HG03342 (cell line): ENCODE results near the gene CD8A.

Experiments
- ATAC-seq: cut with Tn5 transposase; IDR thresholded peaks from one replicate; pipeline ENCODE4 v1.9.1; 2021; ENCODE audit warnings: mild to moderate bottlenecking, moderate library complexity; ENCODE audit not compliant: unreplicated experiment

Gene CD8A

GRCh38 chr2:86809481-86810121, 18.9 kb upstream of the CD8A start:
- no peak for ATAC-seq

GRCh38 chr2:86808315-86809161, 17.8 kb upstream of the CD8A start:
- ATAC-seq: peak; percentile 93

GRCh38 chr2:86807468-86808275, 17.0 kb upstream of the CD8A start:
- peak; percentile 22 for ATAC-seq

- ATAC-seq: no peak
Measured at GRCh38 chr2:86807133-86807467, 16.4 kb upstream of the CD8A start.

- ATAC-seq: no peak
Measured at GRCh38 chr2:86806059-86806857, 15.5 kb upstream of the CD8A start.

GRCh38 chr2:86800856-86801567, 10.3 kb upstream of the CD8A start:
- no peak for ATAC-seq

- no peak for ATAC-seq
Measured at GRCh38 chr2:86794861-86795260, 4.1 kb upstream of the CD8A start.

GRCh38 chr2:86793752-86794151, 3.0 kb upstream of the CD8A start:
- no peak for ATAC-seq

DNA sequence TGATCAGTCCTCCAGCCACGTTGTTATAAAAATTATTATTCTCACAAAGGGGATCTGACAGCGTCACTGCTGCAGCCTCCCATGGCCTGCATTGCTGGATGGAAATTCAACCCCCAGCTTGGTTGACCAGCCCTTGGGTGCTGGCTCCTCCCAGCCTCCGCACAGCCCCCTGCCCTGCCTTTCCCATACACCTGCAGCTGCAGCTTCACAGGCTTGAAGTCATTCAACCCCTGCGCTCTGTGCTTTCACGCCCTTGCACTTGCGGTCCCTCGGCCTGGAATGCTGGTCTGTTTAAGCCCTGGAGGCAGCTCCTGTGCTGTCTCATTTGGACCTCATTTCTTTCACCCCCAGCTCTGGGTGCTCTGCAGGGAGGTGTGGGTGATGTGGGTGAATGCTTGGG, 860 bp upstream of the CD8A start:
- no peak for ATAC-seq

DNA sequence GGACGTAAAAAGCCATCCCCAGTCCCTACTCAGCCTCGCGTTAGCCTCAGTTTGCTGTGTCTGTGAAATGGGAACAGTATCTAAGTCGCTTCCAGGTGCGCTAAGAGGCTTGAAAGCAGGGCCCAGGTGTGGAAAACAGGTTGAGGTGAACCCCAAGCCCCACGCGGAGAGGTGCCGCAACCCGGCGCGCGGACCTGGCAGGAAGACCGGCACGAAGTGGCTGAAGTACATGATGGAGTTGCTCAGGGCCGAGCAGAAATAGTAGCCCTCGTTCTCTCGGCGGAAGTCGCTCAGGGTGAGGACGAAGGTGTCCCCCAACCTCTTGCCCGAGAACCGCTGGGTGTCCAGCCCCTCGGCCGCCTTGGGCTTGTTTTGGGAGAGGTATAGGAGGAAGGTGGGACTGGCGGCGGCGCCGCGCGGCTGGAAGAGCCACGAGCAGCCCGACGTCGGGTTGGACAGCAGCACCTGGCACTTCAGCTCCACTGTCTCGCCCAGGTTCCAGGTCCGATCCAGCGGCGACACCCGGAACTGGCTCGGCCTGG, 508 bp downstream of the CD8A start:
- ATAC-seq: no peak

GRCh38 chr2:86789687-86790133, 1.0 kb downstream of the CD8A start:
- ATAC-seq: no peak

- no peak for ATAC-seq
Measured at GRCh38 chr2:86788881-86789686, 1.6 kb downstream of the CD8A start.

GRCh38 chr2:86788165-86788564, 2.5 kb downstream of the CD8A start:
- ATAC-seq: no peak

GRCh38 chr2:86787736-86788135, 3.0 kb downstream of the CD8A start:
- no peak for ATAC-seq

DNA sequence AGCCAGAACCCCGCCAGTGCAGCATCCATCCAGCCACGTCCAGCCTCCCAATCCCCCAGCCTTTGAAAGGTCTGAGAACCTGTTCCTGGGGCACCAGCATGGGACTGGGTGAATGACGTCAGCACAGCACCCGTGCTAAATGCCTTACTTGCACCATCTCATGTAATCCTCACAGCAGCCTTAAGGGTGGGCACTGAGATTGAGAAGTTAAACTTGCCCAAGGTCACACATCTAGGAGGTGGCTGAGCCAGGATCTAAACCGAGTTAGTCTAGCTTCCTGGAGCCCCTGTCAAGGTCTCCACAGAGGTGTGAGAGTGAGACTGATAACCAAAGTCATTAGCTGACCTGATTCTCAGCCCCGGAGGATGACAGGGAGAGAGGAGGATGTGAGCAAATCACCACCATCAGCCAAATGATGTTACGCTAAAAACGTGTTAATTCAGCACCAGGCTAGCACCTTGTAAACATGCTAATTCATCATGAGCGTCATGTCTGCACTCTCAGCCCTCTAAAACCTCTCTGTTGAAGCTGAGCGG, 4.6 kb downstream of the CD8A start:
- ATAC-seq: no peak

DNA sequence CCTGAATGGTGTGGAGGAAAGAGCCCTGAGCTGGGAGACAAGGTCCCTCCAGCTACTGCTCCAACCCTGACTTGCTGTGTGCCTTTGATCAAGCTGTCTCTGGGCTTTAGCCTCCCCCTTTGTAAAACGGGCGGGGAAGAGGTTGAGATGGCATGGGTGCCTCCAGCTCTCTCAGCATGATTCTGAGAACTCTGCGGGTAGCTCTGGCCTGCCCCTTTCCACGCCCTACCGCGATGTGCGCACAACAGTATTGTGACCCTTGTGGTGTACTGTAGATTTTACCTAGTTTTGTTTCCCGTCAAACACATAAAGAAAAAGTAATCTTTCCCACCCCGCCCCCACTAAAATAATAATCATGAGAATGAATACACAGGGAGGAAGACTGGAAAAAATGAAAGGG, 5.3 kb downstream of the CD8A start:
- no peak for ATAC-seq

DNA sequence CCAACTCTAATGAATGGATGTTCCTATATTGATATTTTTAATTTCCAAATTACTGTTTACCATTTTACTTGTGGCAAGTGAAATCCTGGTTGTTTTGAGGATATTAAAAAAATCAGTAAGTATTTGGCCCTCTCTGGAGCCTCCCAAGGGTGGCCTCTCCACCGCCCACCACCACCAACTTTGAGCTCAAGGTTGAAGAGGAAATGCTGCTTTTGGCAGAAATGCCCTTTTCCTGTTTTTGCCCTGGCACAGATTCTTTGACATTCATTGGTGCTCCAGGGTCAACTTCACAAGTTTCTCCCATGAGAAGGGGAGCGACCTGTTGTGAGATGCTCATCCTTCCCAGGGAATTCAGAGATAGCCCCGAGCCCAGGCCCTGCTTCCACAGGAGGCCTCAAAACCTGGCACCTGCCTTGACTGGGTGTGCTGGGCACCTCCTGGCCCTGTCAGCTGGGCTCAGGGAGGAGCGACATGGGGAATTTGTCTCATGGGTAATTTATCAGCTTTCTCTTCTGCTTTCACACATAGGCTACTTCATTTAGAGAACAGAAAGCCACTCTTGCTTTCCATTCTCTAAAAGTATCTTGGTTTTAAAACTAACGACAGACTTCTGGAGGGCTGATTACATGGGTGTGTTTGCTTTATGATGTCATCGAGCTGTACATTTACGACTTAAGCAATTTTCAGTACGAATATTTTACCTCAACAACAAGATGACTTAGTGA, 6.9 kb downstream of the CD8A start:
- peak; percentile 90 for ATAC-seq

DNA sequence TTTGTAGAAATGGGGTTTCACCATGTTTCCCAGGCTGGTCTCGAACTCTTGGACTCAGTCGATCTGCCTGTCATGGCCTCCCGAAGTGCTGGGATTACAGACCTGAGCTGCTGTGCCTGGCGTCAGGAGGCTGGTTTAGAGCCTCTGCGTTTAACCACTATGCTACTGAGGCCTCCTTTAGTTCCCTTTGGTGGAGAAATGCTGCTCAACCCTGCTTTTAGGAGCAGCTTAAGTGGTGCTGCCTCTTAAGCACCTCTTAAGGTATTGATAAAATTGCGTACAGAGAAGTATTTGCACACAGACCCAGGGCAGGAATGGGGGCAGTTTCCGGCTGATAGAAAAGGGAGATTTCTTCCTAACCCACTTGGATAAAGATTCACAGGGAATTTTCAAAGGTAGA, 8.0 kb downstream of the CD8A start:
- ATAC-seq: no peak
